ENCODE data around the gene CYBRD1.

GRCh38 chr2:171513719-171514160 is 8.5 kb upstream of the CYBRD1 start:
- TF ChIP-seq CTCF (IDR thresholded peaks at IDR 0.05): no peak
- no peak for TF ChIP-seq EZH2 (IDR thresholded peaks at IDR 0.05; ENCODE audit: borderline replicate concordance, insufficient read depth, low read depth, low read length, poor library complexity, severe bottlenecking)
